Smooth muscle cell (in vitro differentiated cells): ENCODE data around the gene KRT37. TPM values are rescaled to one million over a fixed set of nuclear protein-coding genes. Genes with fewer than 3 reads are reported as not detected.

Source experiments
- DNase-seq: peaks from one replicate; lab custom pipeline; 2025; ENCODE audit not compliant: unreplicated experiment; lab: John Stamatoyannopoulos, UW
- H2AFZ ChIP-seq: fragments of 200-600 bp; sonication (generic); 2 replicates; pipeline ENCODE4 v1.6.0; 2016; ENCODE audit warnings: antibody characterized with exemption, low read depth, mild to moderate bottlenecking
- H3F3A ChIP-seq: fragments of 200-600 bp; sonication (generic); 2 replicates; pipeline ENCODE4 v1.6.0; 2017; ENCODE audit warnings: antibody characterized with exemption, low read depth
- H3K27ac ChIP-seq: fragments of 200-600 bp; sonication (generic); 2 replicates; pipeline ENCODE4 v1.5.1; 2016; ENCODE audit warnings: low read depth, mild to moderate bottlenecking
- H3K27me3 ChIP-seq: fragments of 200-600 bp; sonication (generic); 2 replicates; pipeline ENCODE4 v1.6.1; 2016; ENCODE audit warnings: low read depth, mild to moderate bottlenecking
- H3K36me3 ChIP-seq: fragments of 200-600 bp; sonication (generic); 2 replicates; pipeline ENCODE4 v1.5.1; 2016; ENCODE audit warnings: low read depth
- H3K4me1 ChIP-seq: fragments of 200-600 bp; sonication (generic); 2 replicates; pipeline ENCODE4 v1.5.1; 2016; ENCODE audit warnings: low read depth
- H3K4me2 ChIP-seq: fragments of 200-600 bp; sonication (generic); 2 replicates; pipeline ENCODE4 v1.6.0; 2016; ENCODE audit warnings: mild to moderate bottlenecking
- H3K4me3 ChIP-seq: fragments of 200-600 bp; sonication (generic); 2 replicates; pipeline ENCODE4 v1.5.1; 2016; ENCODE audit warnings: mild to moderate bottlenecking
- H3K79me2 ChIP-seq: fragments of 200-600 bp; sonication (generic); 2 replicates; pipeline ENCODE4 v1.6.0; 2016; ENCODE audit warnings: low read depth, mild to moderate bottlenecking
- H3K9ac ChIP-seq: fragments of 200-600 bp; sonication (generic); 2 replicates; pipeline ENCODE4 v1.6.0; 2016; ENCODE audit warnings: low read depth
- H3K9me3 ChIP-seq: fragments of 200-600 bp; sonication (generic); replicated peaks from 2 replicates; pipeline ENCODE4 v1.5.1; 2016; ENCODE audit warnings: low read depth
- H4K20me1 ChIP-seq: fragments of 200-600 bp; sonication (generic); 2 replicates; pipeline ENCODE4 v1.6.0; 2016; ENCODE audit warnings: low read depth
- CTCF ChIP-seq: fragments of 200-600 bp; sonication (generic); IDR thresholded peaks from 2 replicates; pipeline ENCODE4 v1.5.1; 2017; ENCODE audit warnings: borderline replicate concordance, mild to moderate bottlenecking, antibody characterized with exemption; ENCODE audit not compliant: insufficient read depth, poor library complexity, severe bottlenecking
- WGBS: methylation state at CpG from one replicate; pipeline ENCODE4 v1.1.7; 2016; ENCODE audit warnings: low lambda C conversion rate; 5-methylcytosine and 5-hydroxymethylcytosine counted together
- polyA plus RNA-seq: library from polyadenylated mRNA; unstranded; fragments of >200 nt; fragmentation: Nextera tagmentation; extraction: Ambion mirVana; gene quantifications from 2 replicates; pipeline ENCODE4 v1.2.1, GENCODE V29; 2016
- total RNA-seq: library from RNA; depleted of rRNA; stranded (reverse); fragments of >200 nt; gene quantifications from 2 replicates; pipeline ENCODE4 v1.2.3, GENCODE V29; 2014

The KRT37 gene
- total and polyA plus RNA-seq, 2 experiments from 2014 or later, result 0.40 TPM; not detected in 1

- Histone ChIP-seq H2AFZ (no peak overlapping the region), H3K4me3 (no peak overlapping the region), H3K79me2 (no peaks in the 10 kb centered on the region), H3K9ac (no peak overlapping the region), H3K27ac (no peak overlapping the region), H3K4me1 (no peaks in the 10 kb centered on the region), H3F3A (no peaks in the 10 kb centered on the region), H3K27me3 (no peaks in the 10 kb centered on the region), H4K20me1 (no peaks in the 10 kb centered on the region), H3K36me3 (no peaks in the 10 kb centered on the region), H3K9me3 (no peaks in the 10 kb centered on the region), H3K4me2 (no peak overlapping the region)
- no peak for DNase-seq
- 84% methylated on average over 4 of the region's 4 CpGs for WGBS
- no peak for TF ChIP-seq CTCF
Observed at GRCh38 chr17:41457676-41458075, 33.3 kb upstream of the KRT37 start.

- WGBS, result 71% methylated on average over 3 of the region's 3 CpGs
- no peaks in the 10 kb centered on the region for H3K36me3 ChIP-seq
Observed at GRCh38 chr17:41456204-41456603, 31.8 kb upstream of the KRT37 start.

GRCh38 chr17:41455236-41455635, 30.9 kb upstream of the KRT37 start:
- H3F3A ChIP-seq, result no peaks in the 10 kb centered on the region
- H4K20me1 ChIP-seq, result no peaks in the 10 kb centered on the region
- no peaks in the 10 kb centered on the region for H3K27me3 ChIP-seq
- TF ChIP-seq CTCF, result no peak
- H3K4me2 ChIP-seq, result no peak overlapping the region
- H3K36me3 ChIP-seq, result no peaks in the 10 kb centered on the region
- no peaks in the 10 kb centered on the region for H3K79me2 ChIP-seq
- H3K9me3 ChIP-seq, result no peaks in the 10 kb centered on the region
- no peak overlapping the region for H3K9ac ChIP-seq
- H3K4me3 ChIP-seq, result no peak overlapping the region
- DNase-seq, result no peak
- no peaks in the 10 kb centered on the region for H3K4me1 ChIP-seq
- 100% methylated on average over 1 of the region's 1 CpG for WGBS
- no peak overlapping the region for H3K27ac ChIP-seq
- no peak overlapping the region for H2AFZ ChIP-seq

More at GRCh38 chr17:41456204-41456603, 31.8 kb upstream of the KRT37 start:
- no peaks in the 10 kb centered on the region for H3K79me2 ChIP-seq
- no peaks in the 10 kb centered on the region for H3K9me3 ChIP-seq
- H3K9ac ChIP-seq, result no peak overlapping the region
- no peak for TF ChIP-seq CTCF
- no peaks in the 10 kb centered on the region for H3K4me1 ChIP-seq
- no peak for DNase-seq
- H3F3A ChIP-seq, result no peaks in the 10 kb centered on the region
- H3K4me3 ChIP-seq, result no peak overlapping the region
- no peaks in the 10 kb centered on the region for H3K27me3 ChIP-seq
- no peak overlapping the region for H3K27ac ChIP-seq
- no peak overlapping the region for H3K4me2 ChIP-seq
- no peak overlapping the region for H2AFZ ChIP-seq
- no peaks in the 10 kb centered on the region for H4K20me1 ChIP-seq

- Histone ChIP-seq H3K9ac (no peak overlapping the region), H2AFZ (no peak overlapping the region), H3K79me2 (no peaks in the 10 kb centered on the region), H3K9me3 (no peaks in the 10 kb centered on the region), H3K4me2 (no peak overlapping the region), H4K20me1 (no peaks in the 10 kb centered on the region), H3K27me3 (no peaks in the 10 kb centered on the region), H3K27ac (no peak overlapping the region), H3K36me3 (no peaks in the 10 kb centered on the region), H3K4me1 (no peaks in the 10 kb centered on the region), H3K4me3 (no peak overlapping the region), H3F3A (no peaks in the 10 kb centered on the region)
- WGBS, result 98% methylated on average over 3 of the region's 3 CpGs
- no peak for DNase-seq
- TF ChIP-seq CTCF, result no peak
Observed at GRCh38 chr17:41453066-41453465, 28.7 kb upstream of the KRT37 start.
